Progenitor cell of endocrine pancreas (in vitro differentiated cells): ENCODE results near the gene DYSF. TPM values are rescaled to one million over a fixed set of nuclear protein-coding genes. Genes with fewer than 3 reads are reported as not detected.

Experiments used
- DNase-seq: peaks from one replicate; pipeline ENCODE4 v3.0.0; 2021; ENCODE audit warnings: low spot score; ENCODE audit not compliant: unreplicated experiment
- H3K27ac Mint-ChIP-seq: 2 replicates; pipeline ENCODE4 v1.8.0; 2021; ENCODE audit warnings: mild to moderate bottlenecking, moderate library complexity, mixed read lengths
- H3K27me3 Mint-ChIP-seq: 2 replicates; pipeline ENCODE4 v1.8.0; 2021; ENCODE audit warnings: mixed read lengths
- H3K36me3 Mint-ChIP-seq: 2 replicates; pipeline ENCODE4 v1.8.0; 2022; ENCODE audit warnings: mixed read lengths; ENCODE audit not compliant: insufficient read depth
- H3K4me1 Mint-ChIP-seq: 2 replicates; pipeline ENCODE4 v1.8.0; 2021; ENCODE audit warnings: low read depth, mixed read lengths
- H3K4me3 Mint-ChIP-seq: 2 replicates; pipeline ENCODE4 v1.8.0; 2021; ENCODE audit warnings: low read depth, mild to moderate bottlenecking, moderate library complexity, mixed read lengths
- H3K9me3 Mint-ChIP-seq: 2 replicates; pipeline ENCODE4 v1.8.0; 2021; ENCODE audit warnings: low read depth, mixed read lengths
- CTCF ChIP-seq: fragments of 200-600 bp; sonication (generic); IDR thresholded peaks from one replicate; pipeline ENCODE4 v1.5.0; 2021; ENCODE audit warnings: antibody characterized with exemption, mild to moderate bottlenecking; ENCODE audit not compliant: unreplicated experiment
- total RNA-seq: library from RNA; stranded (reverse); gene quantifications from 2 replicates; pipeline ENCODE4 v1.2.1, GENCODE V29; 2021

Gene DYSF
- total RNA-seq, 1 donor from 2014 or later = 1.4 TPM

- Mint-ChIP-seq H3K4me1 (peaks cover 3% of the 10 kb centered on the region), H3K27ac (no peak overlapping the region), H3K27me3 (no peaks in the 10 kb centered on the region), H3K36me3 (no peaks in the 10 kb centered on the region), H3K9me3 (no peaks in the 10 kb centered on the region), H3K4me3 (no peak overlapping the region)
- no peak for DNase-seq
- no peak for TF ChIP-seq CTCF
These were observed 42.9 kb downstream of the DYSF start for GRCh38 chr2:71496156-71496770.

DNA sequence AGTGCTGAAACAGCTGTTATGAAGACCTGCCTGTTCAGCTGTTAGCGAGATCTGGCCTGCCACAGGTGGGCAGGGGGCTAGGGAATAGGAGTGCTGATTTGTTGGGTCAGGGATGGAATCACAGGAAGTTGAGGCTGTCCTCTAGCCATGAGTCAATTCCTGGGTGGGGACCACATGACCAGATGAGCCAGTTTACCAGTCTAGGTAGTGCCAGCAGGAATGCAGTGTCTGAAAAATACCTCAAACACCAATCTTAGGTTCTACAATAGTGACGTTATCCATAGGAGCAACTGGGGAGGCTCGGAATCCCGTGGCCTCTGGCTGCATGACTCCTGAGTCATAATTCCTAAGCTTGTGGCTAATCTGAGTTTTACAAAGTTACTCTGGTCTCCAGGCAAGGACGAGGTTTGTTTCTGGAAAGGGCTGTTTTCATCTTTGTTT is 44.9 kb downstream of the DYSF start:
- peak overlapping the region; percentile 31 for H3K27ac Mint-ChIP-seq
- H3K4me1 Mint-ChIP-seq = peaks cover 3% of the 10 kb centered on the region

GRCh38 chr2:71499691-71500090 is 46.3 kb downstream of the DYSF start:
- H3K27me3 Mint-ChIP-seq = no peaks in the 10 kb centered on the region
- H3K27ac Mint-ChIP-seq = no peak overlapping the region
- no peak for DNase-seq
- no peaks in the 10 kb centered on the region for H3K36me3 Mint-ChIP-seq
- H3K4me3 Mint-ChIP-seq = no peak overlapping the region
- peaks cover 3% of the 10 kb centered on the region for H3K4me1 Mint-ChIP-seq
- H3K9me3 Mint-ChIP-seq = no peaks in the 10 kb centered on the region
- no peak for TF ChIP-seq CTCF

More for the DNA sequence above, 44.9 kb downstream of the DYSF start:
- Mint-ChIP-seq H3K9me3 (no peaks in the 10 kb centered on the region), H3K4me3 (no peak overlapping the region), H3K36me3 (no peaks in the 10 kb centered on the region), H3K27me3 (no peaks in the 10 kb centered on the region)
- no peak for TF ChIP-seq CTCF
- DNase-seq = no peak

GRCh38 chr2:71500426-71501079 is 47.2 kb downstream of the DYSF start:
- no peaks in the 10 kb centered on the region for H3K27me3 Mint-ChIP-seq
- TF ChIP-seq CTCF = no peak
- H3K27ac Mint-ChIP-seq = no peak overlapping the region
- peaks cover 3% of the 10 kb centered on the region for H3K4me1 Mint-ChIP-seq
- H3K9me3 Mint-ChIP-seq = no peaks in the 10 kb centered on the region
- H3K36me3 Mint-ChIP-seq = no peaks in the 10 kb centered on the region
- H3K4me3 Mint-ChIP-seq = no peak overlapping the region
- no peak for DNase-seq

GRCh38 chr2:71502941-71503738 is 49.8 kb downstream of the DYSF start:
- H3K4me3 Mint-ChIP-seq = no peak overlapping the region
- DNase-seq = no peak
- TF ChIP-seq CTCF = no peak
- H3K27me3 Mint-ChIP-seq = no peaks in the 10 kb centered on the region
- H3K4me1 Mint-ChIP-seq = no peaks in the 10 kb centered on the region
- no peaks in the 10 kb centered on the region for H3K9me3 Mint-ChIP-seq
- no peaks in the 10 kb centered on the region for H3K36me3 Mint-ChIP-seq
- no peak overlapping the region for H3K27ac Mint-ChIP-seq
